Fibroblast of pulmonary artery (primary cell): ENCODE data around the gene PARK7.
A peak's percentile ranks its signal among the peaks of the same experiment; 100 is the strongest.
"Not testable (repeated sequence)": the region's sequence is repeated elsewhere in the genome, so short reads cannot be mapped to it uniquely, and the experiment has no call there.

Source experiments
- DNase-seq: peaks from one replicate; pipeline ENCODE4 v3.0.0-alpha.2; 2010; ENCODE audit warnings: low read depth
- H3K4me3 ChIP-seq: replicated peaks from 2 replicates; pipeline ENCODE4 v1.5.1; 2011; ENCODE audit warnings: low read depth, mild to moderate bottlenecking, control low read depth, low read length, moderate library complexity
- CTCF ChIP-seq: IDR thresholded peaks from 2 replicates; pipeline ENCODE4 v1.5.1; 2011; ENCODE audit warnings: mild to moderate bottlenecking, control low read depth, low read length, inconsistent platforms; ENCODE audit errors: missing control alignments

The PARK7 gene

DNA sequence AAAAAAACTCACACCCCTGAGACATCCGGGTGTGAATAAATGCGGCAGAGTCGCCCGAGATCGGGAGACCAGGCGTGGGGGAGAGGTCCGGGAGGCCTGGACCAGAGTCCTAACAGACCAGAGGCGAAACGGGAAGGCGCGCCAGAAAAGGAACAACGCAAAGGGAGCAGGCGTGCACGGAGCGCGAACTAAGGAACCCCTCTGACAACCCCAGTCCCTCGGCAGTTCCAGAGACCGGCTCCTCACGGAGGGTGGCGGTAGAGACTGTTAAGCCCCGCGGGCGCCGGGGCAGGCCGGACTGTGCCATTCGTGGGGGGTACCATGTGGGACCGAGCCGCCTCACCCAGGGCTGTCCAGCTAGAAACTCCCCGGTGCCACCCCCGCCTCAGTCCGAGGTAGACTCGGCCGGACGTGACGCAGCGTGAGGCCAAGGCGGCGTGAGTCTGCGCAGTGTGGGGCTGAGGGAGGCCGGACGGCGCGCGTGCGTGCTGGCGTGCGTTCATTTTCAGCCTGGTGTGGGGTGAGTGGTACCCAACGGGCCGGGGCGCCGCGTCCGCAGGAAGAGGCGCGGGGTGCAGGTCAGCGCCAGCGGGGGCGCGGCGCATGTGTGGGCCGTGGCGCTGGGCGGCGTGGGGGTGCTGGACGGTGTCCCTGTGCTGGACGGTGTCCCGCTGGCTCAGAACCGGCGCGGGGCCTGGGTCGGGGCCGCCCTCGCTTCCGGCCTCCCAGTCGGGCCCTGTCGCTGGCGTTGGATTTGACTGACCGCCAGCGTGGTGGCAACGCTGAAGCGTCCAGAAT lies at the start of gene PARK7:
PARK7 (plus strand) TSS at position 496 of the 798 bp plus-strand sequence. CDS start 1,075 bp downstream, outside the sequence.
- peak; percentile 99 for DNase-seq
- peak; percentile 55 for TF ChIP-seq CTCF
- H3K4me3 ChIP-seq = peak within 1 kb of the TSS; percentile 96

DNA sequence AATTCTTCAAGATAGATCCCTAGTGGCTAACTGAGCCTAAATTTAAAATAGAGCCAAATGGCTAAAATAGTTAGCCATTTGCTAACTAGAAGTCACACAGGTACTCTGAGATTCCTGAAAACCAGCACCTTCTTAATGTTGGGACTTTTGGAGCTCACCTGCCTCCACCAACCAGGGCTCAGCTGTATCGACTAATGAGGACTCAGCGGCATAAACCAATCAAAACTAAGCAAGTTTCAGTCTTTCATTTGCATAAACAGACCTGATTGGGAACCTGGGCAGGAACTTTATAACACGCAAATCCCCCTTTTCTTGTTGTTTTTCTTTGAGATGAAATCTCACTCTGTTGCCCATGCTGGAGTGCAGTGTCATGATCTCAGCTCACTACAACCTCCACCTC lies 49.4 kb upstream of the PARK7 start:
- TF ChIP-seq CTCF = no peak
- no peak overlapping the region for H3K4me3 ChIP-seq
- no peak for DNase-seq

GRCh38 chr1:7912743-7913557 lies 48.6 kb upstream of the PARK7 start:
- no peak for DNase-seq
- TF ChIP-seq CTCF = no peak
- H3K4me3 ChIP-seq = no peak overlapping the region

- no peak overlapping the region for H3K4me3 ChIP-seq
- DNase-seq = no peak
- TF ChIP-seq CTCF = no peak
These were observed 45.5 kb upstream of the PARK7 start for GRCh38 chr1:7915826-7916500.

DNA sequence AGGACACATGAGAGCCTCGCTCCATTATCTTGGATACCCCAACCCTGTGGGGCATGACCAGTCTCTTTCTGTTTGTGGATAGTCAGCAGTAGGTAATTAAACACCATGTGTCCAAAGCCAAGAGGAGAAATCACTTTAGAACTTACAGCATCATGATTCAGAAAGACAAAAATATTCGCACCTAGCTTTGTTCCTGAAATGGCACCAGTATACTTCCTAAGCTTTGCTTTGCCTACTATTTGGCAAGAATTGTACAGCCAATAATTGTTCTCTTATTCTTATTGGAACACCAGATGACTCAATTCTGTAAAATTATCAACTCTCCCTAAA lies 45.0 kb upstream of the PARK7 start:
- no peak for TF ChIP-seq CTCF
- DNase-seq = no peak
- H3K4me3 ChIP-seq = no peak overlapping the region

DNA sequence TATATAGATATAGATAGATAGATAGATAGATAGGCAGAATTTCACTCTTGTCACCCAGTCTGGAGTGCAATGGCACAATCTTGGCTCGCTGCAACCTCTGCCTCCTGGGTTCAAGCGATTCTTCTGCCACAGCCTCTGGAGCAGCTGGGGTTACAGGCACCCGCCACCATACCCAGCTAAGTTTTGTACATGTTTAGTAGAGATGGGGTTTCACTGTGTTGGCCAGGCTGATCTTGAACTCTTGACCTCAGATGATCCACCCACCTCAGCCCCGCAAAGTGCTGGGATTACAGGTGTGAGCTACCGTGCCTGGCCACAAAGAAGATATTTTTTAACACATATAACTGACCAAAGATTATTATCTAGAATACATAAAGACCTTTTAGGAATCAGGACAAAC lies 43.5 kb upstream of the PARK7 start:
- not testable (repeated sequence) for H3K4me3 ChIP-seq, DNase-seq

- H3K4me3 ChIP-seq = no peak overlapping the region
- TF ChIP-seq CTCF = no peak
- no peak for DNase-seq
These were observed 41.6 kb upstream of the PARK7 start for GRCh38 chr1:7919880-7920279.
